Panc1 (cell line): ENCODE results near the gene RNF220. TPM values are rescaled to one million over a fixed set of nuclear protein-coding genes. Genes with fewer than 3 reads are reported as not detected.
A peak's percentile ranks its signal among the peaks of the same experiment; 100 is the strongest.

Experiments
- ATAC-seq: fragments of 200-7000 bp; cut with Tn5 transposase; 2 replicates; pipeline ENCODE4 v1.9.1; 2020; ENCODE audit warnings: mild to moderate bottlenecking, moderate library complexity
- BruUV-seq: library from RNA; stranded (reverse); fragments of 400-500 nt; replicated peaks from 2 replicates; lab custom pipeline; 2021; lab: Mats Ljungman, UMichigan
- CTCF ChIA-PET: fragments of 300-600 bp; sonication (Branson Sonifier 250); formaldehyde crosslinking; loops from one replicate; lab custom pipeline; 2022; ENCODE audit warnings: antibody characterized with exemption; lab: Charles Lee
- POLR2A ChIA-PET: fragments of 300-600 bp; sonication (Branson Sonifier 250); formaldehyde crosslinking; loops from one replicate; lab custom pipeline; 2022; ENCODE audit warnings: antibody characterized with exemption; lab: Charles Lee
- DNase-seq: peaks from one replicate; pipeline ENCODE4 v3.0.0-alpha.2; 2010; ENCODE audit warnings: low read depth, low spot score
- H3K27ac ChIP-seq: 2 replicates; pipeline ENCODE4 v1.5.1; 2011; ENCODE audit warnings: mild to moderate bottlenecking, low read length, inconsistent platforms
- H3K27me3 ChIP-seq: fragments of 200-500 bp; sonication (Bioruptor generic); 2 replicates; pipeline ENCODE4 v1.6.0; 2014; ENCODE audit warnings: low read length, inconsistent platforms; ENCODE audit not compliant: control insufficient read depth, insufficient read depth
- H3K36me3 ChIP-seq: fragments of 200-500 bp; sonication (Bioruptor generic); 2 replicates; pipeline ENCODE4 v1.5.1; 2014; ENCODE audit warnings: inconsistent platforms, mild to moderate bottlenecking, low read length, moderate library complexity; ENCODE audit not compliant: control insufficient read depth, insufficient read depth
- H3K4me1 ChIP-seq: 2 replicates; pipeline ENCODE4 v1.5.1; 2011; ENCODE audit warnings: inconsistent platforms, mild to moderate bottlenecking, low read length, moderate library complexity; ENCODE audit not compliant: control insufficient read depth, insufficient read depth
- H3K4me3 ChIP-seq, 2 experiments: 2 replicates each; pipeline ENCODE4 v1.5.1; 2011 to 2012; ENCODE audit warnings: low read depth in 2 of 2, low read length in 2 of 2, mild to moderate bottlenecking in 2 of 2, inconsistent platforms in 1 of 2, moderate library complexity in 1 of 2
- H3K9me3 ChIP-seq: fragments of 200-500 bp; sonication (Bioruptor generic); 2 replicates; pipeline ENCODE4 v1.5.1; 2014; ENCODE audit warnings: low read depth, mild to moderate bottlenecking, inconsistent platforms, low read length, moderate library complexity; ENCODE audit not compliant: control insufficient read depth, insufficient read depth
- CTCF ChIP-seq: fragments of 450-650 bp; IDR thresholded peaks from 2 replicates; pipeline ENCODE4 v1.5.1; 2017; ENCODE audit warnings: mild to moderate bottlenecking
- POLR2AphosphoS5 ChIP-seq: IDR thresholded peaks from 2 replicates; pipeline ENCODE4 v1.6.1; 2012; ENCODE audit warnings: mild to moderate bottlenecking, low read depth, low read length, moderate library complexity
- REST ChIP-seq, 2 experiments: IDR thresholded peaks; 2 replicates each; pipeline ENCODE4 v1.6.1; 2011 to 2012; ENCODE audit warnings: low read depth in 2 of 2, control low read depth in 1 of 2, low read length in 1 of 2, mild to moderate bottlenecking in 1 of 2, moderate library complexity in 1 of 2; ENCODE audit not compliant: insufficient read depth in 1 of 2
- SIN3A ChIP-seq: IDR thresholded peaks from 2 replicates; pipeline ENCODE4 v1.6.1; 2012; ENCODE audit warnings: low read depth, mild to moderate bottlenecking, low read length, moderate library complexity, borderline replicate concordance; ENCODE audit not compliant: insufficient read depth
- TCF7L2 ChIP-seq: IDR thresholded peaks from 2 replicates; pipeline ENCODE4 v1.6.1; 2011; ENCODE audit warnings: mild to moderate bottlenecking, low read depth, low read length, inconsistent platforms
- in situ Hi-C: cut with HindIII; loops from 2 replicates; pipeline ENCODE4 v1.10.0; 2016; ENCODE audit warnings: low sequenced_read_pairs, low pct_unique_long_range_greater_than_20kb
- intact Hi-C: fragments of 100-400 bp; cut with micrococcal nuclease; formaldehyde crosslinking; loops from one replicate; pipeline ENCODE4 v1.10.0; 2022; ENCODE audit not compliant: unreplicated experiment
- total RNA-seq: library from RNA; stranded (reverse); gene quantifications from one replicate; pipeline ENCODE4 v1.2.1, GENCODE V29; 2021; ENCODE audit not compliant: unreplicated experiment

Gene RNF220
- total RNA-seq, 1 experiment from 2014 or later = 64.9 TPM

GRCh38 chr1:44647896-44648295 is 242.8 kb downstream of the RNF220 start:
- no peaks in the 10 kb centered on the region for H3K9me3 ChIP-seq
- TSS peak; percentile 75 for BruUV-seq
- TF ChIP-seq SIN3A (no peak), REST (IDR thresholded peaks at IDR 0.05; ENCODE audit: insufficient read depth in 1 of 2, low read depth in 2 of 2, low read length in 1 of 2) (no peak), TCF7L2 (no peak), POLR2AphosphoS5 (no peak), CTCF (no peak)
- H3K27ac ChIP-seq = no peak overlapping the region
- no peaks in the 10 kb centered on the region; the same call in 1 of the 2 replicates for H3K4me1 ChIP-seq
- intact Hi-C loops (no loop called here), in situ Hi-C loops (no loop called here)
- POLR2A ChIA-PET = no interaction called here
- CTCF ChIA-PET = no interaction called here
- H3K4me3 ChIP-seq = no peak overlapping the region
- H3K27me3 ChIP-seq = no peaks in the 10 kb centered on the region
- DNase-seq = no peak
- no peak for ATAC-seq
- H3K36me3 ChIP-seq = no peaks in the 10 kb centered on the region; the same call in 1 of the 2 replicates

- ChIA-PET CTCF (no interaction called here), POLR2A (no interaction called here)
- no peaks in the 10 kb centered on the region for H3K9me3 ChIP-seq
- no peak overlapping the region for H3K27ac ChIP-seq
- DNase-seq = no peak
- ATAC-seq = no peak
- H3K4me3 ChIP-seq = no peak overlapping the region
- no peaks in the 10 kb centered on the region; the same call in 1 of the 2 replicates for H3K36me3 ChIP-seq
- H3K27me3 ChIP-seq = no peaks in the 10 kb centered on the region
- BruUV-seq = no TSS peak
- in situ Hi-C loops = no loop called here
- intact Hi-C loops = no loop called here
- H3K4me1 ChIP-seq = no peaks in the 10 kb centered on the region; the same call in 1 of the 2 replicates
- TF ChIP-seq CTCF (no peak), POLR2AphosphoS5 (no peak), REST (IDR thresholded peaks at IDR 0.05; ENCODE audit: insufficient read depth in 1 of 2, low read depth in 2 of 2, low read length in 1 of 2) (no peak), SIN3A (no peak), TCF7L2 (no peak)
These were observed 243.6 kb downstream of the RNF220 start for GRCh38 chr1:44648529-44649250.
